Right cardiac atrium (tissue), 5 donors: ENCODE results near the gene MYO1F. TPM values are rescaled to one million over a fixed set of nuclear protein-coding genes. Genes with fewer than 3 reads are reported as not detected.
A peak's percentile ranks its signal among the peaks of the same experiment; 100 is the strongest.

Experiments
- ATAC-seq, 2 donors: fragments of 200-7000 bp; cut with Tn5 transposase; one replicate each; pipeline versions ENCODE4 v1.8.0 to v1.9.1; 2020; ENCODE audit warnings: moderate library complexity in 2 of 2, mild to moderate bottlenecking in 1 of 2
- DNase-seq, 3 donors: peaks; one replicate each; pipeline ENCODE4 v3.0.0-alpha.2; 2020
- H3K27ac ChIP-seq: one replicate; pipeline ENCODE4 v1.5.1; 2013; ENCODE audit warnings: mild to moderate bottlenecking, low read length, control low read depth, moderate library complexity
- H3K27me3 ChIP-seq: one replicate; pipeline ENCODE4 v1.6.1; 2013; ENCODE audit not compliant: control insufficient read depth, insufficient read depth
- H3K4me1 ChIP-seq: one replicate; pipeline ENCODE4 v1.6.1; 2013; ENCODE audit warnings: low read length; ENCODE audit not compliant: control insufficient read depth, insufficient read depth
- H3K4me3 ChIP-seq: one replicate; pipeline ENCODE4 v1.5.1; 2013; ENCODE audit warnings: low read length, control low read depth
- H3K9me3 ChIP-seq: one replicate; pipeline ENCODE4 v1.6.1; 2013; ENCODE audit warnings: low read length; ENCODE audit not compliant: control insufficient read depth
- WGBS: extraction: QIAGEN DNeasy Blood & Tissue Kit; methylation state at CpG from one replicate; pipeline ENCODE4 v1.1.7; 2013; 5-methylcytosine and 5-hydroxymethylcytosine counted together
- intact Hi-C, 4 donors: fragments of 100-400 bp; cut with DNase I; formaldehyde crosslinking; loops; one replicate each; pipeline versions ENCODE4 v1.11.0 to v1.14.0; 2022 to 2023
- polyA plus RNA-seq: library from polyadenylated mRNA; stranded (reverse); fragments of 200-250 nt; gene quantifications from one replicate; pipeline ENCODE4 v1.2.3, GENCODE V29; 2013
- total RNA-seq, 4 donors: library from RNA; stranded (reverse); fragmentation: NEBNext Ultra II Directional; extraction: Animal tissue kit (Norgen Biotek cat#: 25700); gene quantifications; one replicate each; pipeline ENCODE4 v1.2.1, GENCODE V29; 2021
- donor health status: healthy with polysubstance abuse.
- donor health status: DM: no; HTN: yes; CAD: no.
- donor health status: DM: no; HTN: no; CAD: no.
- donor health status: DM: no; HTN: yes; CAD: no; lungs with severe emphysema.
- donor health status: DM: yes; HTN: yes; CAD: no.

MYO1F gene
- total and polyA plus RNA-seq, 5 donors: 9.3 to 23.2 (median 11.6) TPM

DNA sequence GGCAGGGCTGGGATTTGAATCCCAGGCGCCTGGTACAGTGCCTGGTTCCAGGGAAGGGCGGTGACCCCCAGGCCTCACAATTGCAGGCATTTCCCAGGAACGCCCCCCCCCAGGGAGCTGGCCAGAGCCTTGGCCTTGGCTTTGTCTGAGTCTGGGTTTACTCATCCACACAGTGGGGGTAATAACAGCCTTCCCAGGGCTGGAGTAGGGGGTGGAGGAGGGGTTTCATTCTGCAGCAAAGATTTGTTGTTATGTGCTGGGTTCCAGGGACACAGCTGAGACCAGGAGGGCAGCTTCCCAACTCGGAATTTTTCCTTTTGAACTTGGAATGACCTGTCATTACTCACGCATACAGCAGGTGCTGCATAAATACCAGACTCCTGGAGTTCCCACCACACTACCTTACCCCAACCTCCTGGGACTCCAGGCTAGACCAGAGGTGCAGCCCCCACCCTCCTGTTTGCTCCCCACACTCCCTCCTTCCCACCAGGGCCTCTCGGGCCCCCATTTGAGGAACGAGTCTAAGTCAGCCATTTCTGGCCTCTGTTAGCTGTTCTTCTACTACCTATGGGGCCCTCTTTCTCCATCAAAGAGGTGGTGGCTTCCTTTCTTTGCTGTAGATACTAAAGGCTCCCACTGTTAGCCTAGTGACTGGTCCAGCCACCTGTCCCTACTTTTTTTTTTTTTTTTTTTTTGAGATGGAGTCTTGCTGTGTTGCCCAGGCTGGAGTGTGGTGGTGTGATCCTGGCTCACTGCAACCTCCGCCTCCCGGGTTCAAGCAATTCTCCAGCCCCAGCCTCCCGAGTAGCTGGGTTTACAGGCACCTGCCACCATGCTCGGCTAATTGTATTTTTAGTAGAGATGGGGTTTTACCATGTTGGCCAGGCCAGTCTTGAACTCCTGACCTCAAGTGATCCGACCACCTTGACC is 34.9 kb upstream of the MYO1F start:
- ATAC-seq: peak; percentile 61 to 66
- intact Hi-C loops: no loop called here
- Histone ChIP-seq H3K4me3 (no peak overlapping the region), H3K27me3 (no peaks in the 10 kb centered on the region), H3K9me3 (no peaks in the 10 kb centered on the region), H3K27ac (peak overlapping the region; percentile 37), H3K4me1 (no peaks in the 10 kb centered on the region)
- peak; percentile 89 to 94 (median 93) for DNase-seq
- 44% methylated on average over 12 of the region's 12 CpGs for WGBS

DNA sequence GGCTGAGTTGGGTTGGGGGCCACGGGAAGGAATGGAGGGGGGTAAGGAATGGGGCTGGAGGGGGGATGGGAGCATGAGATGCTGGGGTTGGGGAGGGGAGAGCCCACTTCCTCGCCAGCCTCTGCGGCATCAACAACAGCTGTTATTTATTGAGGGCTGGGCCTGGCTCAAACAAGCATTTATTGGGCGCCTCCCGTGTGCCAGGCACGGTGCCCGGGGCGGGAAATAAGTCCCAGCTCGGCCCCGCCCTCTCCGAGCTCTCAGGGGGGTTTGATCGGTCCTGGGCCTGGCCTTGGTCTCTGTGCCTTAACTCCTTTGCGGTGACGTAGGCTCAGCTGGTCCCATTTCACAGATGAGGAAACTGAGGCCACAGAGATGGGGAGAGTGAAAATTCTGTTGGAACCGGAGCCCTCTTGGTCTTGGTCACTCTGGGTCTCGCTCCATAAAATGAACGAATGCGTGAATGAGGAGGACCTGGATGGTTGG is 34.2 kb upstream of the MYO1F start:
- no peak for ATAC-seq
- H3K4me1 ChIP-seq: no peaks in the 10 kb centered on the region
- no peak overlapping the region for H3K4me3 ChIP-seq
- H3K9me3 ChIP-seq: no peaks in the 10 kb centered on the region
- intact Hi-C loops: no loop called here
- H3K27me3 ChIP-seq: no peaks in the 10 kb centered on the region
- DNase-seq: peak; percentile 63 to 84 (median 81)
- WGBS: 41% methylated on average over 18 of the region's 18 CpGs
- peak overlapping the region; percentile 50 for H3K27ac ChIP-seq

DNA sequence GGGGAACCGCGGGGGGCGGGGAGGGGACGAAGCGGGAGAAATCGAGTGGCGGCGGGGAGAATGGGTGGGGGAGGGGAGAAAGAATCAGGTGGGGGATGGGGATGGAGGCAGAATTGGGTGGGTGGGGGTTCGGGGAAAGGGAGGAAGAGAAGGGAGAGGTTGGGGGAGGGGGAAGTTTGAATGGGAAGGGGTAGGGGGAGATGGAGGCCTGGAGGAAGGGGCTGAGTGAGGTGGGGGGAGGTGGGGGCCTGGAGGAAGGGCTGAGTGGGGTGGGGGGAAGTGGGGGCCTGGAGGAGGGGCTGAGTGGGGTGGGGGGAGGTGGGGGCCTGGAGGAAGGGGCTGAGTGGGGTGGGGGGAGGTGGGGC is 33.7 kb upstream of the MYO1F start:
- intact Hi-C loops: no loop called here
- DNase-seq (no peak), ATAC-seq (no peak)
- 6% methylated on average over 9 of the region's 9 CpGs for WGBS
- H3K9me3 ChIP-seq: no peaks in the 10 kb centered on the region
- no peaks in the 10 kb centered on the region for H3K4me1 ChIP-seq
- H3K27me3 ChIP-seq: no peaks in the 10 kb centered on the region
- H3K27ac ChIP-seq: no peak overlapping the region
- peak overlapping the region; percentile 95 for H3K4me3 ChIP-seq

DNA sequence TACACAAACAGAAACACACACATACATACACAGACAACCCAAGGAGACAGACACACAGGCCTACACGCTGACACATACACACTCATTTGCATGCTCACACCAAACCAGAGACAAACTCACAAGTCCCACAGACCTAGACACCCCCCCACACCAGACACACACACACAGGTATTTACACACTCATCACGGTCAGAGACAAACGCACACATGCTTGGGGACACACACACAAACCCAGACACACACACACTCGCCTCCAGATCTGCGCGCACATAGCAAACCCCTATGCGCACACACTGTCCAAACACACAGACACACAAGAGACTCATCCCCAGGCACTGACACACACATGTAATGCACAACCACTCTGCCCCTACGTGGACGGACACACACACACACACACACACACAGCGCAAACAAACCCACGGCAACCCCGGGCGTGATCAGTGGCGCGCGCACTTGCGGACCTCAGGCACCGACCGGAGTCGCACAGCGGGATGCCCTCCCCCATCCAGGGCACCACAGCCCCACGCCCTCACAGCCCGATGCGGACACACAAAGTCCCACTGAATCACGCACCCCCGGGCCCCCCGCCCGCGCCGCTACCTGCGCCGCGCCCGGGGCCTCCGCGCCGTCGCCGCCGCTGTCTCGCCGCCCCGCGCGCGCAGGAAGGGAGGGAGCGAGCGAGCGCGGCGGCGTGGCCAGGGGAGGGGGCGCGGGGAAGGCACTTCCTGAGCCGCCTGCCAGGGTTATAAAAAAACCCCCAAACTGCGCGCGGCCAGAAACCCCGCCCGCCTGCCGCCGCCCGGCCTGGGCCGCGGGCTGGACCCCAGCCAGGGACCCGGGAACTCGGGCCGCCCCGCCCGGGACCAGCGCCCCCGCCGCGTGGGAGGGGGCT is 33.0 kb upstream of the MYO1F start, which contains the start of gene ADAMTS10:
Gene ADAMTS10 (minus strand): TSS at position 675 of the 895 bp plus-strand sequence. CDS start 5,005 bp downstream, outside the sequence.
- DNase-seq: peak; percentile 62 to 90 (median 87)
- Histone ChIP-seq H3K4me1 (no peaks in the 10 kb centered on the region), H3K27me3 (no peaks in the 10 kb centered on the region), H3K27ac (peak within 1 kb of the TSS; percentile 80), H3K9me3 (no peaks in the 10 kb centered on the region), H3K4me3 (peak within 1 kb of the TSS; percentile 95)
- intact Hi-C loops: no loop called here
- peak; percentile 1 to 8 for ATAC-seq
- WGBS: under 1% methylated on average over 74 of the region's 74 CpGs

DNA sequence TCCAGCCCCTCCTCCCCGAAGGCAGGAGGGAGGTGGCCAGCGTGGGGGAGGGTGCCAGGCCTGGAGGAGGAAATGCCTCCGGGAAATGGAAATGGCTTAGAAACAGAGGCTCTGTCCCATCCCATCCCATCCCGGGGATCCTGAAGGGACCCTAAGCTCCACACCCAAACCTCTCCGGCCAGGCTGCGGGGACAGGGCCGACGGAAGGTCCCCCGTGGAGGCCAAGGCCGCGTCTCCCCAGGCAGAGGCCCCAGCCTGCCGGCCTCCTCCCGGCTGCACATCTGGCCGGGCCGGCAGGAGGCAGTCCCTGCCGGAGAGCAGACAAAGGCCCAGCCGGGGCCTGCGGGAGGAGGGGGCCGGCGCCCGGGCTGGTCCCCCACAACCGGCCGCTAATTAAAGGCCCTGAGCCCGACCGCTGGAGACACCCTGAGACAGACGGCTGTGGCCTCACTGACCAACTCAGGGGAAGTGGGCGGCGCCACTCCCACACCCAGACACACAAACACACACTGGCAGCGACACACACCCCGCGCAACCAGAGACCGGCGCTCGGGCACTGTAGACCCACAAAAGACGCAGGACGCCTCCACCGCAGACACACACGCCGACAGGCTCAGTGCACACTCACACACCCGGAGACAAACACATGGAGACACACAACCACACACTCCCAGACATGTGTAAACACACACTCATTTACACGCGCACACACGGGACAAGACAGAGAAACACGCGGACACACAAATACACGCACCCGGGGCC is 32.2 kb upstream of the MYO1F start:
- 5% methylated on average over 47 of the region's 47 CpGs for WGBS
- intact Hi-C loops: no loop called here
- peak overlapping the region; percentile 95 for H3K4me3 ChIP-seq
- H3K27ac ChIP-seq: peak overlapping the region; percentile 80
- peaks cover 2% of the 10 kb centered on the region for H3K9me3 ChIP-seq
- ATAC-seq: peak; percentile 66 to 78
- no peaks in the 10 kb centered on the region for H3K27me3 ChIP-seq
- DNase-seq: peak; percentile 73 to 92 (median 89)
- no peaks in the 10 kb centered on the region for H3K4me1 ChIP-seq

DNA sequence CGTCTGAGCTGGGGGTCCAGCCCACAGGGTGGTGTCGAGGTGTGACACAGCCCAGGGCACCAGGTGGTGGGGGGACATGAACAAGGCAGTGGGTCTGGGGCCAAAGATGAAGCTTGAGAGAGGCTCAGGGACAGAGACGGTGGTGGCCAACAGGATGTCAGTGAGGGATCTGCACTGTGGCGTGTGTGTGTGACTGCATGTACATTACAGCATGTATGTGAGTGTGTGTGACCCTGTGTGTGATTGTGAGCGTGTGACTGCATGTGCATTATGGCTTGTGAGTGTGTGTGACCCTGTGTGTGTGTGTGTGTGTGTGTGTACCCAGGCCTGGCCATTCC is 31.7 kb upstream of the MYO1F start:
- Histone ChIP-seq H3K4me3 (peak overlapping the region; percentile 95), H3K27ac (peak overlapping the region; percentile 4), H3K9me3 (peaks cover 2% of the 10 kb centered on the region), H3K27me3 (no peaks in the 10 kb centered on the region), H3K4me1 (no peaks in the 10 kb centered on the region)
- 42% methylated on average over 5 of the region's 5 CpGs for WGBS
- DNase-seq: peak in 1 of 3 donors; percentile 63
- ATAC-seq: no peak
- intact Hi-C loops: no loop called here

DNA sequence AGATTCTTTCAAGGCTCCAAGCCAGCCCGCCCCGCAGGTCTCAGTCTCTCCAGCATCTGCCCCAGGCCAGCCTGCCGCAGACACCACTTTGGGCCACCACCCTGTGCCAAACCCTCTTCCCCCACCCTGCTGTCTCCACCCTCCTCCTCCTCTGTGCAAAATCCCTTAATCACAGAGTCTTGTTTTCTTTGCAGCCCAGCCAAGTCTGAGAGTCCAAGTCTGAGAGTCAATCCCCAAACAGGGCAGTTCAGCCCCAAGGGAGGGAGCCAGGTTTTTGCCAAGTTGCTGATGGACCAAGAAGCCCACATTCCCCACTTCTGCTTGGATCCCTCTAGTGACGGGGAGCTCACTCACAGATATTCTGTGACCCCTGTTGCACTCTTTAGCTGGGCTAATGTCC is 30.1 kb upstream of the MYO1F start:
- DNase-seq (peak; percentile 81 to 92 (median 90)), ATAC-seq (peak; percentile 58 to 72)
- peaks cover 2% of the 10 kb centered on the region for H3K9me3 ChIP-seq
- H3K4me1 ChIP-seq: no peaks in the 10 kb centered on the region
- H3K27me3 ChIP-seq: no peaks in the 10 kb centered on the region
- 69% methylated on average over 4 of the region's 4 CpGs for WGBS
- H3K4me3 ChIP-seq: no peak overlapping the region
- intact Hi-C loops: no loop called here
- no peak overlapping the region for H3K27ac ChIP-seq

DNA sequence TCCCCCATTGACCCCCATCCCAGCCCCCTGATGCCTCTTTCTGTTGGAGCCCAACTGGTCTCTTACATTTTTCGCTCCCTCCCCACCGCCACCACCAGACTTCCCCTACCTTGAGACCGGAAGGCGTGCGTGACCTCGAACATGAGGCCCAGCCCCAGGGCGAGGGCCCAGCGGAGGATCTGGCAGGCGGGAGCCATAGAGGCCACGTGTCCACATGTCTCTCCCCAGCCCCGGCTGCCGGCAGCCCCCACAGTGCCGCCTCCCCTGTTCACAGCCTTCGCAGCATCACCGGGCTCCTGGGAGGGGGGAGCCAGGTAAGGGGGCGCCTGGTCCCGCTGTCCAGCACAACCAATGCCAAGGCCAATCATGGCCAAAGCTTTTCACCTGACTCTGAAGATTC is 28.3 kb upstream of the MYO1F start:
- 96% methylated on average over 17 of the region's 17 CpGs for WGBS
- Histone ChIP-seq H3K4me1 (no peaks in the 10 kb centered on the region), H3K9me3 (peaks cover 2% of the 10 kb centered on the region), H3K27ac (no peak overlapping the region), H3K27me3 (no peaks in the 10 kb centered on the region), H3K4me3 (no peak overlapping the region)
- DNase-seq (no peak), ATAC-seq (no peak)
- intact Hi-C loops: no loop called here

DNA sequence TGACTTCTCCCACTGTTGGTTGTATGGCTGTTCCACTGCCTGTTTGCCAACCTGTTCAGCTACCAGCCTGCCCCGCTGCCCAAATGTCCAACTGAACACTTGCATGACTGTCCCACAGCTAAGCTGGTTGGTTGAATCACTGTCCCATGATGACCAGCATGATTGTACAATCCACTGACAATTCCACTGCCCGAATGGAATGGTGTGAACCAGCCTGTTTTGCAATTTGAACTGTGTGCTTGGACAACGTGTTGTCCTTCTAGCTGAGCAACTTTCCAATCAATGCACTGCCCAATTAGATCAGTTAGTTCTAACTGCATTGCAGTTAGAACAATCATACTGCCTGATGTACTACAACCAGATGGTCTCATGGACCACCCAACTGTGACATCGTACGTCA is 24.6 kb upstream of the MYO1F start:
- H3K4me3 ChIP-seq: no peak overlapping the region
- peaks cover 2% of the 10 kb centered on the region for H3K9me3 ChIP-seq
- intact Hi-C loops: no loop called here
- H3K27ac ChIP-seq: no peak overlapping the region
- DNase-seq (no peak), ATAC-seq (no peak)
- H3K4me1 ChIP-seq: no peaks in the 10 kb centered on the region
- no peaks in the 10 kb centered on the region for H3K27me3 ChIP-seq
- WGBS: 94% methylated on average over 5 of the region's 5 CpGs

DNA sequence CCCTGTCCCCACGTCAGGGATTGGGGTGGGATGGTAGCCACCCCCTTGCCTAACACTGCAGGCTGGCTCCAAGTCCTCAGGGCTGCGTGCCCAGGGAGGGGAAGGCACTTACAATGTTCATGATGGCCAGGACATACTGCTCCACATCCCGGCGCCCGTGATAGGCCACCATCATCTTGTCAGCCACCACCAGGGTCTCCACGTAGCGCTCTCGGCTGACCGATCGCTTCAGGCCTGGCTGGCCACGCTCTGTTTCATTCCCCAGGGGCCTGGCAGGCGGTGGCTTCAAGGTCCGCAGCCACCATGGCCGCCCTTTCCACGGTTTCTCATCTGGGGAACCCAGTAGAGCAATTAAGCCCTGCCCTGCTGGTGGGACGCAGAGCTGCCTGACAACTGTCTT is 23.6 kb upstream of the MYO1F start:
- WGBS: 95% methylated on average over 16 of the region's 16 CpGs
- peak in 1 of 2 donors; percentile 7 for ATAC-seq
- no peak for DNase-seq
- H3K4me1 ChIP-seq: no peaks in the 10 kb centered on the region
- peaks cover 2% of the 10 kb centered on the region for H3K9me3 ChIP-seq
- no peak overlapping the region for H3K4me3 ChIP-seq
- intact Hi-C loops: no loop called here
- no peak overlapping the region for H3K27ac ChIP-seq
- H3K27me3 ChIP-seq: no peaks in the 10 kb centered on the region
